EH (cell line): ENCODE measurements around the gene FOXD1.
"Not testable (repeated sequence)": the region's sequence is repeated elsewhere in the genome, so short reads cannot be mapped to it uniquely, and the experiment has no call there.

Experiments
- DNase-seq: peaks from one replicate; pipeline ENCODE4 v3.0.0-alpha.2; 2015; ENCODE audit warnings: low read depth

FOXD1 gene

DNA sequence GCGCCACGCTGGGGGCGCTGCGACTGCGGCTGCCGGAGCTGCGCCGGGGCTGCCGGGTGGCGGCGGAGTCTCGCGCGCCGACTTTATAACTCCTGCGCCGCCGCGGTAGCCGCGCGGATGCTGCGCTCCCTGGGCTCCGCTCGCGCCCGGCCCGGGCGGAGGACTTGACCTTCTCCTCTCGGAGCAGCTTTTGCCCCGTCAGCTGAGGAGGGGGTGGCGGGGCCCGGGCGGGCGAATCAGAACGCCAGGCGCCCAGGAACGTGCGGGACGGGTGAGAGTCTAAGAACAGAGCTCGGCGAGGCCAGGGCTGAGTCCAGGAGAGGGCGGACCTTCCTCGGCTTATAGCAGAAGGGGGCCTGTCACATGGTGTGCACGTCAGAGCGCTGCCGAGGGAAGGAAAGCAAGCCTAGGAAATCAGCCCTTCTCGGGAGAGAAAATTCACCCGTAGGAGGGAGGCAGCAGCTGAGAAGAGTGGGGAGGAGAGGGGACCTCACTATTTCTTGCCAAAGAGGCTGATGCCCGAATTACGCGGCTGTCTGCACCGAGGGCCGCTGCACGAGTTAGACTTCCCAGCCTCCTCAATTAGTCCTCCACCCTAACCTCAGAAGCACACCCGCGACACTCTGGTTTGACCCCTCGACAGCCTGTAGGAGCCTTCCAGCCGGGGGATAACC is at the start of gene FOXD1:
TSS of gene FOXD1 (minus strand) at position 315 of the 674 bp plus-strand sequence. CDS start 415 bp downstream, outside the sequence.
- DNase-seq = peak; percentile 96

DNA sequence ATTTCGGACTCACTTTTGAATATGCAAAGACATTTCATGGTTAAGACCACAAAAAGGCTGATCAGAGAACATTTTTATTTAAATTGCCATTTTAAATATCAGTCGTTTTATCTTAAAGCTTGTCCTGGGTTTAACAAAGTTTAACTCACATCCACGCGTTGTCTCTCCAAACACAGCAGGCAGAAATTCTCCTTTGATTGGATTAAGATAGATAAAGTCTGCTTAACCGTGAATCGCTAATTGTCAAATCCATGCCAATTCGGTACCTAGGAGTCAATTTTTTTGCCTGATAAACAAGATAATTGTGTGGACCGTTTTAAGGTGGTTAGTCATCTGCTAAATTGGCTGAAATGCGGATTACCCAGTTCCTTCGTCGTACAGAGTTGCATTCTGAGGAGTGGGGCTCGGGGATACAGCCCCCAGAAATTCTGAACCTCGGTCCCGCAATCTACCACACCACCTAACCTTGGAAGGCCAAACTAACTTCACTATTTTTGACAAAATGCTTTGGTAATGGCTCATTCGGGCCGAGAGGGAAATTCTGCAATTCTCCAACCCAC is 49.0 kb upstream of the FOXD1 start:
- no peak for DNase-seq

DNA sequence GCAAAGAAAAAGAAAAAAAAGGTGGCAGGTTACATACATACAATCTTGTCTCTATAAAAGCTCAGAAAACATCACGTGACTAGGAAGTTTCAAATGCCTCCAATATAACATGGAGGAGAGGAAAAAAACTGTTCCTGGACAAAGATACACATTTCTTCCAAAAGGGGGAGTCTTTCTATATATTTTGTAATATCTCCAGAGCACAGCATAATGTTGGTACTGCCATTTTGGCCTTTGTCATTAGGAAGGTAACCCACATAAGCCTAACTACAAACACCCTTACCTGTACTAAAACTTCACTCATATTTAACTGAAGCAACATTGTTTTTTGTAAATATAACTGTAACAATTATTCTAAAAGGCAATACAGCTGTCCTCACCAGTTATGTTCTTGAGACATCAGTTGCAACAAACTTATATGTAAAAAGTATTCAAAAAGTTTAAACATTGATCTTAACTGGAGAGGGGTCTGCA is 48.4 kb upstream of the FOXD1 start:
- DNase-seq = peak; percentile 67

DNA sequence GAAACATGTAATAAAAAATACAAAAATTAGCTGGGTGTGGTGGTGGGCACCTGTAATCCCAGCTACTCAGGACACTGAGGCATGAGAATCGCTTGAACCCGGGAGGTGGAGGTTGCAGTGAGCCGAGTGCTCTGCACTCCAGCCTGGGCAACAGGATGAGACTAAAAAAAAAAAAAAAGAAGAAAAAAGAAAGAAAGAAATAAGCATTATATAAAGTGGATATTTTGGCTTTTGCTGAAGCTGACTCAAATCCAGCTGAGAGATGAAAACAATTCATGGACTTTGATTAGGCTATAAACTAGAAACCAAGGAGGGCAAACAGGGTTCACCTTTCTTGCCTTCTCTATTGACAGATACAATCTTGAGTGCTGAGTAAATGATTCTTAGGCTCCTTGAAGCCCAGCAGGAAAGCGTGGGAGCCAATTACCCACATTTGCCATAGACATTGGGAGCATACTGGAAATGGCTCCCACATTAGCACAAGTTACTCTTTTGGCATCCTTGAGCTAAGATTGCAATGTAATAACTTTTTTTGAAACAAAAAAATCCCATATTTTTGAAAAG is 47.3 kb upstream of the FOXD1 start:
- DNase-seq = no peak

DNA sequence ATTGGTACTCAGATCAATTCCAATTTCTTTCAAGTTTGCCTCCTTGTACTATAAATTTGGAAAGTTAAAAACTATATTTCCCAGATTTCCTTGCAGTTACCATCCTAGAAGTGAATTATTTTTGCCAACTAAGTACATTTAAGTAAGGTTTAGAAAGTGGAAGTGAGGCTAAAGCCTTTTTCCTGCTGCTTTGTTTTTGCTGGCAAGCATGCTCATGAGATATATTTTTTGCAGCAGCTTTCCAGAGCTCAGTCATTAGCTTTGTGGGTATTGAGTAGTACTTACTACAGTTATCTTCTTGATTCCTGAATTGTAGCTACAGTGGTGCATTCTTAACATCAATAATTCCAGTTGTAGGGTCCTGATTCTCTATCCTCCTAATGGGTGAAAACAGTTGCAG is 46.1 kb upstream of the FOXD1 start:
- DNase-seq = no peak

DNA sequence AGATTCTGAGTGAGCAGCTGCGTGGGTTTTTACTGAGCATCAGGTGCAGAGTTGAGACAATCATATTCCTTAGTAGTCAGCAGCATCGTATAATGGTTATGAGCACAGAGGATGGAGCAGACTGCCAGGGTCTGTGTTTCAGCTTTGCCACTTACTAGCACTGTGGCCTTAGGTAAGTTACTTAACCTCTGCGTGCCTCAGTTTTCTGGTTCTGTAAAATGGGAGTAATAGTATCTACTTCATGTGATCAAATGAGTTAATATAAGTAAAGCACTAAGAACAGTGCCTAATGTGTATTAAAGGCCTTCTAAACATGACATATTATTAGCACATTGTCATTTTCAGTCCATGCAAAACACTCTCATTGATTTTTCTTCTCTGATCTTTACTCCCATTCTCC is 44.8 kb upstream of the FOXD1 start:
- DNase-seq = no peak

DNA sequence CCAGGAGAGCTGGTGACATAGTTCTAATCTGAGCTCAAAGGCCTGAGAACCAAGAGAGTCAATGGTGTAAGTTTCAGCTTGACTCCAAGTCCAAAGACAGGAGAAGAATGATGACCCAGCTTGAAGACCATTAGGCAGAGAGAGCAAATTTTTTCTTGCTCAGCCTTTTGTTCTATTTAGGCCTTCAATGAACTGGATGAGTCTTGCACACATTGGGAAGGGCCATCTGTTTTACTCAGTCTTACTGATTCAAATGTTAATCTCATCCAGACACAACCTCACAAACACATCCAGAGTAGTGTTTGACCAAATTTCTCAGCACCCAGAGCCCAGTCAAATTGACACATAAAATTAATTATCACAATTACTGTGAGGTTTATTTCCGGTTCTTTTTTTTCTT is 42.6 kb upstream of the FOXD1 start:
- DNase-seq = no peak

DNA sequence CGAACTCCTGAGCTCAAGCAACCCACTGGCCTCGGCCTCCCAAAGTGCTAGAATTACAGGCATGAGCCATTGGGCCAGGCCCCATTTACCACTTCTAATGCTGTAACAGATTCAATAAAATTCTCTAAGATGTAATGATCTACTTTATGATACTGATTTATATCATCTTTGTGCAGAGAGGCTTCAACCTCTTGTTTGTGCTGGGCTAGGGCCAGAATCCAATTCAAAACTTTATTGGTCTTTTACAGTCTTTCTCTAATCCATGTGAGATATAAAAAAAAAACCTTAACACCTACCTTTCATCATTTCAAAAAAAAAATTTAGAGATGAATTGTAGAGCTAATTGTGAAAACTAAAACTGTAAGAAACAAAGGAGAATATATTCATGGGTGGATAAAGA is 41.5 kb upstream of the FOXD1 start:
- no peak for DNase-seq

DNA sequence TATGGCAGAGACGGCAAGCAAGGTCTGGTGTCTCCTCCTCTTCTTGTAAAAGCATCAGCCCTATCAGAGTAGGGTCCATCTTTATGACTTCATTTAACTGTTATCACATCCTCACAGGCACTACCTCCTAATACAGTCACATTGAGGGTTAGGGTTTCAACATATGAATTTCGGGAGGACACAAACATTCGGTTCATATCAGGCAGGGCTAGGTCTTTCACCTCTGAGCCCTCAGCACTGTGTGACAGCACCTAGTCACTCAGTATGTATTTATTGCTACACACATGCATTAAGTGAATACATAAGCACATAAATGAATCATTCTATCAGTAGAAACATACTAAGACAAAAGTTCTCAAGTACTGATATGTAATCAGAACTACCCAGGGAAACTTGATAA is 40.2 kb upstream of the FOXD1 start:
- no peak for DNase-seq

DNA sequence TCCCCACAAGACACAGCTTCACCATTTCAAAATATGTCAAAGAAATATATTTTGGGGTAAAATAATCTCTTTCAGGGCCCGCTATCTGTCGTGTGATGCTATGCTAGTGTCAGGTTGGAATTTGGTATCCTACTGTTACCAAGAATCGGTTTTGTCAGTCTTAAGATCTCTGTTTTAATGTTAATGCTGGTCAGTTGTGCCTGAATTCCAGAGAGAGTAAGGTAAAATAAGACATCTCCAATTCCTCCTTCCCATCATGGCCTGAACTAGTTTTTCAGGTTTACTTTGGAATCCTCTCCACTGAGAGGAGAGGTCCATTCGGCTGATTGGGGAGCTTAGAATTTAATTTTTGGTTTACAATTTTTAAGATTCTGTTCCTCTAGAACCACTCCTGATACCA is 39.2 kb upstream of the FOXD1 start:
- DNase-seq = no peak

DNA sequence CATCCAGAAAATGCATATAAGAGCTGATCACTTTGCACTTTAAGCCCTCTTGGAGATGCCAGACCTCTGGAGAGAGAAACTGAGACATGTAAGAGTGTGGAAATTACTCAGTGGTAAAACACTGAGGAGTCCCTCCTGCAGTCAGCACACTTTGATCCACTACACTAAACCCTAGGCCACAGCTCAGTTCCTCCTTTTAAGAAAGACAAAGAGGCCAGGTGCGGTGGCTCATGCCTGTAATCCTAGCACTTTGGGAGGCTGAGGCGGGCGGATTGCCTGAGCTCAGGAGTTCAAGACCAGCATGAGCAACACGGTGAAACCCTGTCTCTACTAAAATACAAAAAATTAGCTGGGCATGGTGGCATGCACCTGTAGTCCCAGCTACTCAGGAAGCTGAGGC is 38.7 kb upstream of the FOXD1 start:
- not testable (repeated sequence) for DNase-seq

DNA sequence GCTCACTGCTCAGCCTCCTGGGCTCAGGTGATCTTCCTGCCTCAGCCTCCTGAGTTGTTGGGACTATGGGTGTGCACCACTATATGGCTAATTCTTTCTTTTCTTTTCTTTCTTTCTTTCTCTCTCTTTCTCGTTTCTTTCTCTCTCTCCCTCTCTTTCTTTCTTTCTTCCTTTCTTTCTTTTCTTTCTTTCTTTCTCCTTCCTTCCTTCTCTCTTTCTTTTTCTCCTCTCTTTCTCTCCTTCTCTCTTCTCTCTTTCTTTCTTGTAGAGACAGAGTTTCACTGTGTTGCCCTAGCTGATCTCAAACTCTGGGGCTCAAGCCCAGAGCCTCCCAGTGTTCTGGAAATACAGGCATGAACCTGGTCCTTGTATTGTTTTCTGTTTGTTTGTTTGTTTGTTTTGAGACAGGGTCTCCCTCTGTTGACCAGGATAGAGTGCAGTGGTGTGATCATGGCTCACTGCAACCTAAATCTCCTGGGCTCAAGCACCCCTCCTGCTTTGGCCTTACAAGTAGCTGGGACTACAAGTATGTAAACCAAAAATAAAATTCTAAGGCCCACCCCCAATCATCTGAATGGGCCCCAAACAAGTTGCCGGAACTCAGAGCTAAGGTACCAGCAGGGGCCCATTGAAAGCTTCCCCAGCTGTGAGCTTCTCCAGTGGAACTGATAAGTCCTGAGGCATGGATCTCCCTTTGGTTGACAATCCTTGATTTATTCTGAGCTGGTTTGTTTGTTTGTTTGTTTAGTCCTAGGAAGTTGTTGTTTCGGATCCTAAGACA is 37.7 kb upstream of the FOXD1 start:
- no peak for DNase-seq

DNA sequence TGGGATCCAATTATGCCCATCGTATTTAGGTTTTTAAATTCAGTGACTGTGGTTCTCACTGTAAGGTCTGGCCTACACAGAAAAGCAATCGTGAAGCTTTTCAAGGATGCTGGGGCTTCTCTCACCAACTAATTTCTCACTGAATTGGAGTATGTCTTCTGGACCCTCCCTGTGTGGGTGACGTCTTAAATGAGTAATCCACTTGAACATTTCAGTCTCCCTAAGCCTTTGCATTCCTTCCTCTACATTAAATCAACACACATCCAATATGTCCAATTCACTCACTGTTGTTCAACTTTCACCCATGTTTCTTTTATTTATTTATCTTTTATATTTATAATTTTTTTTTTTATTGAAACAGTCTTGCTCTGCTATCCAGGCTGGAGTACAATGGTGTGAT is 37.1 kb upstream of the FOXD1 start:
- peak; percentile 26 for DNase-seq

DNA sequence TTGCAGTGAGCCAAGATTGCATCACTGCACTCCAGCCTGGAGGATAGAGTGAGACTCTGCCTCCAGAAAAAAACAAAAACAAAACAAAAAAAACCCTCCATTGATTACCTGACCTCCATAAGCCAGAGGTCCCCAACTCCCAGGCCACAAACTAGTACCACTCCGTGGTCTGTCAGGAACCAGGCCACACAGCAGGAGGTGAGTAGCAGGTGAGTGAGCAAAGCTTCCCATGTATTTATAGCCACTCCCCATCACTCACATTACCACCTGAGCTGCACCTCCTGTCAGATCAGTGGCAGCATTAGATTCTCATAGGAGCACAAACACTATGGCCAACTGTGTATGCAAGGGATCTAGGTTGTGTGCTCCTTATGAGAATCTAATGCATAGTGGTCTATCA is 35.9 kb upstream of the FOXD1 start:
- no peak for DNase-seq

DNA sequence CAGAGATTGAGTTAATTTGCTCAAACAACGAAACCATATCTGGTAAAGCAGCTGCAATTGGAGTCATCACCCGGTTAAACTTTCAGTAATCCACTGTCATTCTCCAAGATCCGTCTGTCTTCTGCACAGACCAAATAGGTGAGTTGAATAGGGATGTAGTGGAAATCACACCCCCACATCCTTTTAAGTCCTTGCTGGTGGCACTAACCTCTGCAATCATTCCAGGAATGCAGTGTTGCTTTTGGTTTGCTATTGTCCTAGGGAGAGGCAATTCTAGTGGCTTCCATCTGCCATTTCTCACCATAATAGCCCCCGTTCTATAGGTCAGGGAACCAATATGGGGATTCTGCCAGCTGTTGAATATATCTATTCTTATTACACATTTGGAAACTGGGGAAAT is 35.1 kb upstream of the FOXD1 start:
- no peak for DNase-seq

DNA sequence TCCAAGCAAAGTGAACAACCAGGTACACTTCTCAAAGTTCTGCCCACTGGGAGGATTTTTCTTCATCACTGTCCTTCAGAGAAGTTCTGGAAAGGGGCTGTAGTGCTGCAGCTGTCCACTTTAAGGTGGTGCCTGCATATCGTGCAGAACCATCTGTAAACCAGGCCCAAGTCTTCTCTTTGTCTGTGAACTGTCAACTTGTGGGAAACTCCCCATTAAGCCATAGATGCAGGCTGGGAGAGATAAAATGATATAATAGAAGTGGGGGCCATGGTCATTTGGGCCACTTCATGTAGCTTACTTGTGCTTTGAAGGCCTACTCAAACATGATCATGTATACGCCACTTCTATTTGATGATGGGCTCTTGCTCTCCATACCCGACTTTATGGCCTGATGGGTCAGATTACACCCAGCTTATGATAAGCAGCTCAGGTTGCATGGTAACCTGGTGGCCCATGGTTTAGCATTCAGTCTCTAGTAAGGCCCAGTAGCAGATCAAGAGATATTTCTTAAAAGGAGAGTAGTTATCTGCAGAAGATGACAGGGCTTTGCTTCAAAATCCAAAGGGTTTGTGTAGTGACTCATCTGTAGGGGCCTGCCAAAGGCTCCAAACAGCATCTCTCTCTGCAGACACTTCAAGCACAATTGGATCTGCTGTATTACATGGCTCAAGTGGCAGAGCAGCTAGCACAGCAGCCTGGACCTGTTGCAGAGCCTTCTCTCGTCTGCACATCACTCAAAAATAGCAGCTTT is 34.0 kb upstream of the FOXD1 start:
- peak; percentile 73 for DNase-seq

DNA sequence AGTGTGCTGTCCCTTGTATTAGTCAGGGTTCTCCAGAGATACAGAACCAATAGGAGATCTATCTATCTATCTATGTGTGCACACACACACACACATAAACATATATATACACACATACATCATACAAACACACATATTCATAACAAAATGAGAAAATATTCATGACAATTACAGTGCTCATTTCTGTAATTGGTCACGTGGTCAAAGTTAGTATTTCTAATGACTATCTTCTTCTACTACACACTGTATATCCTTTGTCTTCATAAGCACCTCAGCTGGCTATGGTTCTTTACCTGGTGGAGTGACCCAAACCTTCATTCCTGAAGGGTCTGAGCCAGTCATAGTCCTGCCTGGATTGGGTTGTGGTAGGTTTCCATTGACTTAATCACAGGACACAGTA is 31.9 kb upstream of the FOXD1 start:
- DNase-seq = no peak

DNA sequence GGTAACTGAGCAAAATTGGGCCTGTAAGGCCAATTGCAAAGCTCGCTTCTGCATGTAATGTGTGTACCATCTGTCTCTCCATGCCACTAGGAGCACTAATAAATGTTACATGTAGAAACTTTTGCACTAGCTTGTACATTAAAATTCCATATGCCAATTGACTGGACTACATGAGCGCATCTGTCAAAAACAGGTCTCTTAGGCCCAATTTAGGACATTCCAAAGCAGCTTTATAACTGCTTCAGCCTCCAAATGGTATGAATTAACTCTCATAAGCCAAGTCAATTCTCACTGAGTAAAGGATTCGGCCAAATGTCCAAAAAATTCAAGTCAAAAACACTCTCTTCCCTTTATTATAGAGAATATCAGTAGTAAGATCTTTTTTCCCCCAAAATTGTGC is 23.5 kb upstream of the FOXD1 start:
- DNase-seq = no peak

DNA sequence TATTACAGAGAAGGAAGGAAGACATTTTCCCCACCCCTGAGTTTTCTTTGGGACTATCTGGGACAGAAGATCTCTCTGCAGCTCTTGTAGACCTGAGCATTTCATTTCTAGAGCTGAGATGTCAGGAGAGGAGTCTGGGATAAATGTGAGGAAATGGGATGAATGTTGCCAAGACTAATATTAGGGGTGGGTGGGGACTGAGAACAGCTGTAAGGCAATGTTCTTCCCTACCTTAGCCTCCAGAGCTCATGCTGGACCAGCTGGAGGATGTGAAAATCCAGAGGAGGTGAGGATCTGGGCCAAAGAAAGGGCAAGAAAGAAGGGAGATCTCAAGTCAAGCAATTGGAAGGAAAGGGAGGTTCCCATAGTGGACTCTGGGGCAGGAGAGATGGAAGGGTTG is 23.1 kb upstream of the FOXD1 start:
- DNase-seq = no peak

DNA sequence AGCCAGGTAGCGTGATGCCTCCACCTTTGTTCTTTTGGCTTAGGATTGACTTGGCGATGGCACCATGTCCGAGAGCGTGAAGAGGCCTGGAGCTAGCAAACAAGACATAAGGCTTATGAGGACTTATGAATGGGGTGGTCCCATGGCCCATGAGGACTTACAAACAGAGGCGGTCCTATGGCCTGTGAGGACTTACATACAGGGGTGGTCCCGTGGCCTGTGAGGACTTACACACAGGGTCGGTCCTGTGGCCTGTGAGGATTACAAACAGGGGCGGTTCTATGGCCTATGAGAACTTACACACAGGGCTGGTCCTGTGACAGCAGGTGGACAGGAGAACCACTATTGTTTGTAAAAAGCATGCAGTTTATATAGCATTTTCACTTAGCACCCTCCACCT is 21.3 kb upstream of the FOXD1 start:
- DNase-seq = no peak

DNA sequence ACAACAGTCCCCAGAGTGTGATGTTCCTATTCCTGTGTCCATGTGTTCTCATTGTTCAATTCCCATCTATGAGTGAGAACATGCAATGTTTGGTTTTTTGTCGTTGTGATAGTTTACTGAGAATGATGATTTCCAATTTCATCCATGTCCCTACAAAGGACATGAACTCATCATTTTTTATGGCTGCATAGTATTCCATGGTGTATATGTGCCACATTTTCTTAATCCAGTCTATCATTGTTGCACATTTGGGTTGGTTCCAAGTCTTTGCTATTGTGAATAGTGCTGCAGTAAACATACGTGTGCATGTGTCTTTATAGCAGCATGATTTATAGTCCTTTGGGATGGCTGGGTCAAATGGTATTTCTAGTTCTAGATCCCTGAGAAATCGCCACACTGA is 20.1 kb upstream of the FOXD1 start:
- not testable (repeated sequence) for DNase-seq

DNA sequence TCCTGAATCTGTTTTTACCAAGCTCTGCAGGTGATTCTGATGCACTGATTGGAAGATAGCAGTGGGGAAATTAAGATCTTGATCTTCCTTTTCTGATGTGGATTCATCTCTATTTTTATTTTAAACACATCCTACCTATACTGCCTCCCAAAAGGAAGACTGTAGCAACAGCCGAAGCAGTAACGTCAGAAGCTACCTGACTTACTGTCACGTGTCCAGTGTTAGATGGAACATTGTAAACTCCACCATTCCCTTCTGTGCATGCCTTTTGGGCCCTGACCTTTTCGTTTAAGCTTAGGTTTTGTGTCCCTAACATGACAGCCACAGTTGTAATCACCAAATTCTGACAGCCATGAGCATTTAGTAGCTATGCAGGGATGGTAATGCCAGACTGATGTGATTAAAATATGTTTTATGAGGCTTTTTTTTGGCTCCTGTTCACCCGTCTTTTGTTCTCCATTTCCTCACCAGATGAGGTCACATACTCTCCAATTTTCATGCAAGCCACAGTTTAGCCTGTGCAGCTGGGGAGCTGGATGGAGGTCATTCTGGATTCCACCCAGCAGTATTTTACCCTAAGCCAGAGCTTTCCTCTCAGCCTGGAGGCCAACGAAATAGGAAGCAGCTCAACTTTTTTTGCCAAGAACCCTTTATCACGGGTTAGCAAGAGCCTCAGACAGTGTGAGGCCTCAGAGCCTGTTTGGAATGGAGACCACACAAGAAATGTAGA is 15.6 kb upstream of the FOXD1 start:
- DNase-seq = peak; percentile 65
